HL-60 (cell line): ENCODE results near the gene AAMP.

Source experiments
- DNase-seq, 2 experiments: peaks; one replicate each; pipeline ENCODE4 v3.0.0-alpha.2; 2010 to 2020; ENCODE audit warnings: low read depth in 1 of 2, low spot score in 1 of 2
- H3K27ac ChIP-seq: fragments of 250-450 bp; sonication (Bioruptor Pico); replicated peaks from 2 replicates; pipeline ENCODE4 v1.5.1; 2020; ENCODE audit warnings: mild to moderate bottlenecking, moderate library complexity
- H3K27me3 ChIP-seq: fragments of 250-450 bp; sonication (Bioruptor Pico); 2 replicates; pipeline ENCODE4 v1.5.1; 2021; ENCODE audit warnings: mild to moderate bottlenecking, moderate library complexity; ENCODE audit not compliant: insufficient read depth, poor library complexity, severe bottlenecking
- H3K4me3 ChIP-seq: replicated peaks from 2 replicates; pipeline ENCODE4 v1.5.1; 2011; ENCODE audit warnings: mild to moderate bottlenecking, control low read depth, low read length; ENCODE audit not compliant: insufficient read depth
- GABPA ChIP-seq: IDR thresholded peaks from 2 replicates; pipeline ENCODE4 v1.6.1; 2012; ENCODE audit warnings: low read depth
- POLR2AphosphoS5 ChIP-seq: IDR thresholded peaks from 2 replicates; pipeline ENCODE4 v1.6.1; 2012; ENCODE audit warnings: low read depth
- SPI1 ChIP-seq: IDR thresholded peaks from 2 replicates; pipeline ENCODE4 v1.6.1; 2012; ENCODE audit warnings: low read depth, mild to moderate bottlenecking, borderline replicate concordance
- TF ChIP-seq, protein P1 (sequence below): IDR thresholded peaks from one replicate; pipeline ENCODE4 v1.5.1; 2011; ENCODE audit warnings: low read length, control low read depth, inconsistent platforms; ENCODE audit not compliant: insufficient read depth
- TF ChIP-seq, protein P2 (sequence below): IDR thresholded peaks from 2 replicates; pipeline ENCODE4 v1.6.1; 2012; ENCODE audit warnings: low read depth; ENCODE audit not compliant: insufficient replicate concordance

AAMP gene

DNA sequence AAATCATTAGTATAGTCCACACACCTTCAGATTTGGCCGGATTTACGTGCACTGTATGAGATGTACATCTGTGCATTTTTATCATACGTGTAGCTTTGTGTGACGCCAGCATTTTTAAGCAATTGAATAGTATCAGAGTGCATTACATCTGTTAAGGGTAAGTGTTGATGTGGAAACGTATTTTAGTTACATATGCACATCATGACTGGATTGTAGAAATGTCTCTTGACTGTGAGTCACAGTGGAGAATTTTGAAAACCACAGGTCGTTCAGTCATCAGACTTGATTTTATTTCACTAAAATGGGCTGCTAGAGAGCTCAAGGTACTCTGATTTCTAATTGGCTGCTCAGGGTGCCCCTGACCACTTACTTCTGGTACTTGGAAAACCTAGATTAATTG lies 14.5 kb downstream of the AAMP start:
- TF ChIP-seq, protein P1, sequence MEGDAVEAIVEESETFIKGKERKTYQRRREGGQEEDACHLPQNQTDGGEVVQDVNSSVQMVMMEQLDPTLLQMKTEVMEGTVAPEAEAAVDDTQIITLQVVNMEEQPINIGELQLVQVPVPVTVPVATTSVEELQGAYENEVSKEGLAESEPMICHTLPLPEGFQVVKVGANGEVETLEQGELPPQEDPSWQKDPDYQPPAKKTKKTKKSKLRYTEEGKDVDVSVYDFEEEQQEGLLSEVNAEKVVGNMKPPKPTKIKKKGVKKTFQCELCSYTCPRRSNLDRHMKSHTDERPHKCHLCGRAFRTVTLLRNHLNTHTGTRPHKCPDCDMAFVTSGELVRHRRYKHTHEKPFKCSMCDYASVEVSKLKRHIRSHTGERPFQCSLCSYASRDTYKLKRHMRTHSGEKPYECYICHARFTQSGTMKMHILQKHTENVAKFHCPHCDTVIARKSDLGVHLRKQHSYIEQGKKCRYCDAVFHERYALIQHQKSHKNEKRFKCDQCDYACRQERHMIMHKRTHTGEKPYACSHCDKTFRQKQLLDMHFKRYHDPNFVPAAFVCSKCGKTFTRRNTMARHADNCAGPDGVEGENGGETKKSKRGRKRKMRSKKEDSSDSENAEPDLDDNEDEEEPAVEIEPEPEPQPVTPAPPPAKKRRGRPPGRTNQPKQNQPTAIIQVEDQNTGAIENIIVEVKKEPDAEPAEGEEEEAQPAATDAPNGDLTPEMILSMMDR: no peak
- TF ChIP-seq POLR2AphosphoS5 (no peak), GABPA (no peak), SPI1 (no peak)
- TF ChIP-seq, protein P2, sequence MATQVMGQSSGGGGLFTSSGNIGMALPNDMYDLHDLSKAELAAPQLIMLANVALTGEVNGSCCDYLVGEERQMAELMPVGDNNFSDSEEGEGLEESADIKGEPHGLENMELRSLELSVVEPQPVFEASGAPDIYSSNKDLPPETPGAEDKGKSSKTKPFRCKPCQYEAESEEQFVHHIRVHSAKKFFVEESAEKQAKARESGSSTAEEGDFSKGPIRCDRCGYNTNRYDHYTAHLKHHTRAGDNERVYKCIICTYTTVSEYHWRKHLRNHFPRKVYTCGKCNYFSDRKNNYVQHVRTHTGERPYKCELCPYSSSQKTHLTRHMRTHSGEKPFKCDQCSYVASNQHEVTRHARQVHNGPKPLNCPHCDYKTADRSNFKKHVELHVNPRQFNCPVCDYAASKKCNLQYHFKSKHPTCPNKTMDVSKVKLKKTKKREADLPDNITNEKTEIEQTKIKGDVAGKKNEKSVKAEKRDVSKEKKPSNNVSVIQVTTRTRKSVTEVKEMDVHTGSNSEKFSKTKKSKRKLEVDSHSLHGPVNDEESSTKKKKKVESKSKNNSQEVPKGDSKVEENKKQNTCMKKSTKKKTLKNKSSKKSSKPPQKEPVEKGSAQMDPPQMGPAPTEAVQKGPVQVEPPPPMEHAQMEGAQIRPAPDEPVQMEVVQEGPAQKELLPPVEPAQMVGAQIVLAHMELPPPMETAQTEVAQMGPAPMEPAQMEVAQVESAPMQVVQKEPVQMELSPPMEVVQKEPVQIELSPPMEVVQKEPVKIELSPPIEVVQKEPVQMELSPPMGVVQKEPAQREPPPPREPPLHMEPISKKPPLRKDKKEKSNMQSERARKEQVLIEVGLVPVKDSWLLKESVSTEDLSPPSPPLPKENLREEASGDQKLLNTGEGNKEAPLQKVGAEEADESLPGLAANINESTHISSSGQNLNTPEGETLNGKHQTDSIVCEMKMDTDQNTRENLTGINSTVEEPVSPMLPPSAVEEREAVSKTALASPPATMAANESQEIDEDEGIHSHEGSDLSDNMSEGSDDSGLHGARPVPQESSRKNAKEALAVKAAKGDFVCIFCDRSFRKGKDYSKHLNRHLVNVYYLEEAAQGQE: no peak
- Histone ChIP-seq H3K27ac (no peak overlapping the region), H3K27me3 (no peaks in the 10 kb centered on the region), H3K4me3 (no peak overlapping the region)
- DNase-seq: no peak

DNA sequence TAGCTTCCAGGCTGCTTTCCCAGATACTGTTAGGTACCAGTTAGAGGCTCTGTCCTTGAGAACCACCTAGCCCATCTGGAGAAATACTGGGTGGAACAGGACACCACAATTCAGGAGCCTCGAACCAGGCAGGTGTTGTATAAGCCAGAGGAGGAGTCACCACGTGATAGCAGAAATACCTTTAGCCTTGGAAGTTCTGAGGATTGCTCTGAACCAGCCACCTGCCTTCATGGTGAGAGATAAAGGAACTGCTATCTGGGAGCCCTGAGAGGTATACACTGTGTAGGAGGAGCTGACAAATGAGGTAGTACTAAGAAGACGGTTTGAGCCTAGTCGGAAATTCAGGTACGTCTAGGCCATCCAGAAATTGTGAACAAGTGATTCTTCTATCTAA lies 16.7 kb downstream of the AAMP start:
- no peak overlapping the region for H3K4me3 ChIP-seq
- TF ChIP-seq SPI1: no peak
- no peak for TF ChIP-seq GABPA
- TF ChIP-seq, protein P2: no peak
- TF ChIP-seq, protein P1: no peak
- TF ChIP-seq POLR2AphosphoS5: no peak
- peak overlapping the region; percentile 2; the same call in 1 of the 2 replicates for H3K27ac ChIP-seq
- no peaks in the 10 kb centered on the region for H3K27me3 ChIP-seq
- DNase-seq: no peak

DNA sequence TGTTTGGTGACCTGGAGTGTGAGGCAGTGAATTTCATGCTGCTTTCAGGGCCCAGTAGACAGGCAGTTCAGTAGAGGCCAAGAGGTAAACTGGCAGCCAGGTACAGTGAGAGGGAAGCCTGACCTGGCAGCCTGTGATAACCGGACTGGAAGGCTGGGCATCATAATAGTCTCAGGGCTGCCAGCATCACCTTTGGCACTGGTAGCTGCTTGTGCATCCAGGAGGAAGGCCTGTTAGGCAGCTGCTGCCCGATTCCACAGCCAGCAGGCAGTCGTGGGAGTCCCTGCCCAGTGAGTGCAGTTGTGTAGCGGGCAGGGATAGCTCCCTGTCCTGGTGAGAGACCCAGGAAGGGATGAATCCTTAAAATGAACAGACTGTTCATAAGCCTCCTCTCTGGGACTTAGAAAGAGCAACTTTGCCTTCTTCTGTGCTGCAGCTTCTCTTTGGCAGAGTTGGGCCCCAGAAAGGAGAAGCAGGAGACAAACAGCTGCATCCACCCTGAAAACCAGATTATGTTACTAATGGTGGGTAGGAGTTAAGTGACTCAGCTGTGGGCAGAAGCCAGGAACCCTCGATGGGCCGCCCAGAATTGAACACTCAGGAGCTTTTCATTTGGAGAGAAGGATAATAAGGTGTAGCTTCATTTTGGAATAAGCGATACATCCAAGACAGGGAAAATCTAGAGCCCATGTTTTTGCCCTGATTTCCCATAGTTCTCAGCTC lies 17.3 kb downstream of the AAMP start:
- H3K27ac ChIP-seq: peak overlapping the region; percentile 2; the same call in 1 of the 2 replicates
- no peak overlapping the region for H3K4me3 ChIP-seq
- H3K27me3 ChIP-seq: no peaks in the 10 kb centered on the region
- DNase-seq: peak in 1 of 2 experiments; percentile 53
- TF ChIP-seq POLR2AphosphoS5 (peak; percentile 20; the same call in 1 of the 2 replicates), SPI1 (peak; percentile 34; the same call in 1 of the 2 replicates)
- TF ChIP-seq, protein P2: no peak
